ENCODE results near the gene TRPV2.

Gene TRPV2

GRCh38 chr17:16440901-16441629 is 25.7 kb downstream of the TRPV2 start:
- peak overlapping the region; percentile 99 for H3K27ac ChIP-seq
- TF ChIP-seq, protein P1, sequence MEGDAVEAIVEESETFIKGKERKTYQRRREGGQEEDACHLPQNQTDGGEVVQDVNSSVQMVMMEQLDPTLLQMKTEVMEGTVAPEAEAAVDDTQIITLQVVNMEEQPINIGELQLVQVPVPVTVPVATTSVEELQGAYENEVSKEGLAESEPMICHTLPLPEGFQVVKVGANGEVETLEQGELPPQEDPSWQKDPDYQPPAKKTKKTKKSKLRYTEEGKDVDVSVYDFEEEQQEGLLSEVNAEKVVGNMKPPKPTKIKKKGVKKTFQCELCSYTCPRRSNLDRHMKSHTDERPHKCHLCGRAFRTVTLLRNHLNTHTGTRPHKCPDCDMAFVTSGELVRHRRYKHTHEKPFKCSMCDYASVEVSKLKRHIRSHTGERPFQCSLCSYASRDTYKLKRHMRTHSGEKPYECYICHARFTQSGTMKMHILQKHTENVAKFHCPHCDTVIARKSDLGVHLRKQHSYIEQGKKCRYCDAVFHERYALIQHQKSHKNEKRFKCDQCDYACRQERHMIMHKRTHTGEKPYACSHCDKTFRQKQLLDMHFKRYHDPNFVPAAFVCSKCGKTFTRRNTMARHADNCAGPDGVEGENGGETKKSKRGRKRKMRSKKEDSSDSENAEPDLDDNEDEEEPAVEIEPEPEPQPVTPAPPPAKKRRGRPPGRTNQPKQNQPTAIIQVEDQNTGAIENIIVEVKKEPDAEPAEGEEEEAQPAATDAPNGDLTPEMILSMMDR (conservative IDR thresholded peaks at IDR 0.05): no peak
- TF ChIP-seq ZFX (IDR thresholded peaks at IDR 0.05): no peak

GRCh38 chr17:16442141-16442540 is 26.8 kb downstream of the TRPV2 start:
- H3K27ac ChIP-seq: peak overlapping the region; percentile 37; the same call in 1 of the 2 replicates
- no peak for TF ChIP-seq ZFX (IDR thresholded peaks at IDR 0.05)
- TF ChIP-seq, protein P1 (conservative IDR thresholded peaks at IDR 0.05): no peak

DNA sequence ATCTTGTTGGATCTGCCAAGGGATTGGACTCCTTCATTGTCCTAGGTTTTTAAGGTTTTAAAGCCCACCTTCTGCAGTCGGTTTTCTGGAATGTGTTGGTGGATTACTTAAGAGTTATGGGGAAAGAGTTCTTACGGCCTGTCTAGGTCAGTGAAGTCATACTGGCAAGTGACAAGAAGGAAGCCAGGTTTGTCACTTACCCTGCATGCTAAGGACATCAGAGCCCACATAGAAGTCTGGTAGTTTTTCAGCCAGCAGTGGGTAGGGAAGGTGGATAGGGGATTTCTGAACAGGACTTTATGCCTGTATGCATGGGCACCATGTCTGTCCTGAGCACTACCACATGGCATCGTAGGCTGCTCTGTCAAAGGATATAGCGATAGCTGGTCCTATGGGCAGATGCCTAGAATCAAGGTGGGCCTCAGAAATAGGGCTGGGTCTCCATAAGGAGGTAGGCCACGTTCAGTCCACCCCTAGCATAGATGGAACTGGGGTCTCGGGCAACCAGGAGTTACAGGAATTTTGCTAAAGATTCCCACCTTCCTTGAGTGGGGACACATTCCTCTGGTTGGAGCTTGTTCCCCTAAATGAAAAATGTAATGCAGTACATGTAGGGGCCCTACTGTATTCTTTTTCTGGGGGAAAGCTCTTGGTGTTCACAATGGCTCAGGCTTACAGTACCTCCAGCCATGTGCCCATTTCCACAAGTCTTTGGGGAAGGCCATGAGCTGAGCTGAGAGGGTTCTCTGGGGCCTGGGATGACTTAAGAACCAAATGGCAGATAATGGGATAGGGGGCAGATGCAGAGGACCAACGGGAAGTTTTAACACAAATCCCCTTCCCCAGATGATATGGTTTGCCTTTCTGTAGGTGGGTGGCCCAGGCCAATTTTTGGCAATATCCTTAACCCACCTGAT is 27.5 kb downstream of the TRPV2 start:
- TF ChIP-seq, protein P1 (conservative IDR thresholded peaks at IDR 0.05): no peak
- TF ChIP-seq ZFX (IDR thresholded peaks at IDR 0.05): no peak
- H3K27ac ChIP-seq: peak overlapping the region; percentile 37

DNA sequence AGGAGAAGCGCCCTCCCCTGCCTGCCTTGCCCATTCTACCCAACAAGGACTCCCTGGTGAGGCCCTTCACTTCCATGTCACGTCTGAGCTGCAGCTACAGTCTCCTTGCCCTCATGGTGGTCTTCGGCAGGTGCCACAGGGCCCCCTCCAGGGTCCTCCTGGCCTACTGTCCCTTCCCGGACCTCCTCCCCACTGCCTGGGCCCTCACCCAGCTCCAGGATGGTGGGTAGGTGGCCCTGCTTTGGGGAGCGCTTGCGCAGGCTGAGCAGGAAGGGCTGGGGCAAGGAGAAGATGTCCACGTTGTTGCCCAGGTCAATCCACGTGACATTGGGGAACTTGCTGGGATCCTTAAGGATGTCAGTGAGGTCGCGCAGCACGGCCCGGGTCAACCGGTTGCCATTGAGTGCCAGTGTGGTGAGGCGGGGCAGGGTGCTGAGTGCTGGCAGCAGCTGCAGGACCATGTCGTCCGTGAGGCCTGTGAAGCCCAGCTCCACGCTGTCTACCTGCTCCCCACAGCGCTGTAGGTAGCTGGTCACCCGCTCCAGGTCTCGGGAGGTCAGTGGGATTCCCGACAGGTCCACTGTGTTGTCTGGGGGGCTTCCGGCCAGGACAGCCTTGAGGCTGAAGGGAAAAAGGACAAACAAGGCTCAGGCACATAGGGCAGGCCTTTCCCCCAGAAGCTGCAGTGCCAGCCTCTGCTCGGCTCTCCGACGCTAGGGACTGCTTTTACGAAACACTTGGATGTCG is 28.3 kb downstream of the TRPV2 start:
- TF ChIP-seq ZFX (IDR thresholded peaks at IDR 0.05): no peak
- TF ChIP-seq, protein P1 (conservative IDR thresholded peaks at IDR 0.05): no peak
- peak overlapping the region; percentile 37 for H3K27ac ChIP-seq

- TF ChIP-seq ZFX (IDR thresholded peaks at IDR 0.05): no peak
- TF ChIP-seq, protein P1 (conservative IDR thresholded peaks at IDR 0.05): no peak
- H3K27ac ChIP-seq: peak overlapping the region; percentile 37
Measured at GRCh38 chr17:16444258-16444886, 29.0 kb downstream of the TRPV2 start.

GRCh38 chr17:16446338-16446983 is 31.1 kb downstream of the TRPV2 start:
- H3K27ac ChIP-seq: no peak overlapping the region
- TF ChIP-seq, protein P1 (conservative IDR thresholded peaks at IDR 0.05): no peak
- TF ChIP-seq ZFX (IDR thresholded peaks at IDR 0.05): no peak

All from C4-2B (cell line).